HepG2 (cell line): ENCODE measurements around the gene UTP4. TPM values are rescaled to one million over a fixed set of nuclear protein-coding genes. Genes with fewer than 3 reads are reported as not detected.

Source experiments
- ATAC-seq: fragments of 200-7000 bp; cut with Tn5 transposase; 3 replicates; pipeline ENCODE4 v1.9.1; 2020; ENCODE audit warnings: mild to moderate bottlenecking, moderate library complexity
- BruUV-seq: library from RNA; stranded (reverse); fragments of 400-500 nt; replicated peaks from 2 replicates; lab custom pipeline; 2021; lab: Mats Ljungman, UMichigan
- CTCF ChIA-PET: fragments of 300-600 bp; formaldehyde crosslinking; extraction: SDS; loops from one replicate; lab custom pipeline; 2021; ENCODE audit warnings: low total read pairs, inconsistent platforms, low intra/inter-chr PET ratio; lab: Yijun Ruan, JAX
- POLR2A ChIA-PET: fragments of 350-600 bp; sonication (Branson Sonifier 250); formaldehyde crosslinking; loops from one replicate; lab custom pipeline; 2020; ENCODE audit warnings: antibody characterized with exemption, inconsistent platforms; lab: Yijun Ruan, JAX
- DNase-seq: peaks from one replicate; pipeline ENCODE4 v3.0.0-alpha.2; 2015; ENCODE audit warnings: low spot score
- FAIRE-seq: peaks from 3 replicates; lab custom pipeline; 2011; peaks lifted over from hg19 to GRCh38; lab: Jason Lieb, UNC
- H2AFZ ChIP-seq: one replicate; pipeline ENCODE4 v1.6.1; 2011; ENCODE audit warnings: low read length, inconsistent platforms
- H3K27ac ChIP-seq: fragments of 300-600 bp; 3 replicates; pipeline ENCODE4 v1.8.0; 2011; ENCODE audit warnings: mixed run types, mild to moderate bottlenecking, mixed read lengths, low read length, inconsistent platforms; ENCODE audit not compliant: insufficient read depth; ENCODE audit errors: extremely low read length
- H3K27me3 ChIP-seq, 2 experiments: fragments of 200-600 bp in 1 of 2; 2 replicates in 1 of 2; 3 replicates in 1 of 2; pipeline versions ENCODE4 v1.6.0 to v1.8.0; 2011; ENCODE audit warnings: low read length in 2 of 2, mild to moderate bottlenecking in 2 of 2, moderate library complexity in 2 of 2, inconsistent platforms in 1 of 2; ENCODE audit not compliant: insufficient read depth in 2 of 2, control insufficient read depth in 1 of 2
- H3K36me3 ChIP-seq, 2 experiments: fragments of 200-600 bp in 1 of 2; replicated peaks in 1 of 2; 2 replicates in 1 of 2; 3 replicates in 1 of 2; pipeline versions ENCODE4 v1.5.1 to v1.8.0; 2011; ENCODE audit warnings: low read length in 2 of 2, inconsistent platforms in 1 of 2; ENCODE audit not compliant: insufficient read depth in 2 of 2, control insufficient read depth in 1 of 2
- H3K4me1 ChIP-seq: 2 replicates; pipeline ENCODE4 v1.5.1; 2012; ENCODE audit warnings: low read length, inconsistent platforms; ENCODE audit not compliant: insufficient read depth
- H3K4me2 ChIP-seq: 2 replicates; pipeline ENCODE4 v1.6.0; 2011; ENCODE audit warnings: low read depth, low read length, inconsistent platforms
- H3K4me3 ChIP-seq, 3 experiments: fragments of 200-600 bp in 1 of 3; sonication (generic), shearing (Covaris generic) in 1 of 3; replicated peaks in 1 of 3; 2 replicates each; pipeline ENCODE4 v1.5.1; 2011 to 2016; ENCODE audit warnings: low read length in 3 of 3, inconsistent platforms in 2 of 3, low read depth in 2 of 3, mild to moderate bottlenecking in 2 of 3, control low read depth in 1 of 3, mixed read lengths in 1 of 3; ENCODE audit not compliant: insufficient read depth in 1 of 3
- H3K79me2 ChIP-seq: one replicate; pipeline ENCODE4 v1.6.1; 2011; ENCODE audit warnings: low read length, inconsistent platforms; ENCODE audit not compliant: insufficient read depth
- H3K9ac ChIP-seq: 2 replicates; pipeline ENCODE4 v1.6.0; 2011; ENCODE audit warnings: mild to moderate bottlenecking, low read depth, low read length, inconsistent platforms; ENCODE audit not compliant: insufficient read depth
- H3K9me3 ChIP-seq: 2 replicates; pipeline ENCODE4 v1.5.1; 2012; ENCODE audit warnings: mild to moderate bottlenecking, low read length
- H4K20me1 ChIP-seq: 2 replicates; pipeline ENCODE4 v1.6.0; 2011; ENCODE audit warnings: inconsistent platforms, mild to moderate bottlenecking, low read length, moderate library complexity; ENCODE audit not compliant: insufficient read depth
- HIVEP1 ChIP-seq: sonication (generic); formaldehyde crosslinking; IDR thresholded peaks from 2 replicates; pipeline ENCODE4 v1.4.0; 2020; ENCODE audit warnings: mild to moderate bottlenecking, missing genetic modification reagents
- NFYC ChIP-seq: IDR thresholded peaks from 2 replicates; pipeline ENCODE4 v1.6.1; 2016; ENCODE audit warnings: missing genetic modification reagents, missing compliant biosample characterization
- NRL ChIP-seq: sonication (generic); formaldehyde crosslinking; IDR thresholded peaks from 2 replicates; pipeline ENCODE4 v1.5.0; 2020; ENCODE audit warnings: missing genetic modification reagents, mild to moderate bottlenecking, moderate library complexity, borderline replicate concordance
- ZNF292 ChIP-seq: sonication (generic); formaldehyde crosslinking; IDR thresholded peaks from 2 replicates; pipeline ENCODE4 v1.8.1; 2022; ENCODE audit warnings: mild to moderate bottlenecking, low read depth, missing genetic modification reagents, borderline replicate concordance
- ZNF552 ChIP-seq: sonication (generic); formaldehyde crosslinking; IDR thresholded peaks from 2 replicates; pipeline ENCODE4 v1.9.0; 2022; ENCODE audit warnings: missing genetic modification reagents, mild to moderate bottlenecking, borderline replicate concordance
- WGBS: methylation state at CpG from one replicate; pipeline ENCODE4 v1.1.6; 2017; ENCODE audit warnings: low lambda C conversion rate; 5-methylcytosine and 5-hydroxymethylcytosine counted together
- in situ Hi-C: cut with HindIII; loops from 2 replicates; pipeline ENCODE4 v1.10.0; 2017; ENCODE audit warnings: low pct_unique_long_range_greater_than_20kb; ENCODE audit not compliant: extremely low pct_ligation_motif_present
- intact Hi-C: fragments of 100-400 bp; cut with micrococcal nuclease; formaldehyde crosslinking; loops from one replicate; pipeline ENCODE4 v1.10.0; 2022; ENCODE audit not compliant: unreplicated experiment
- polyA plus RNA-seq, 8 experiments: library from polyadenylated mRNA; depleted of rRNA in 3 of 8; stranded (reverse) in 7 of 8; unstranded in 1 of 8; fragments of >200 nt; fragmentation: Illumina TruSeq in 4 of 8; extraction: Trizol in 4 of 8; gene quantifications; 2 replicates each; pipeline versions ENCODE4 v1.2.1 to v1.2.3, GENCODE V29; 2011 to 2016; ENCODE audit warnings: low read depth in 4 of 8, missing spikeins in 1 of 8, mixed read lengths in 1 of 8; ENCODE audit not compliant: insufficient read depth in 1 of 8
- total RNA-seq, 5 experiments: library from RNA; depleted of rRNA; stranded (reverse); fragments of >200 nt; fragmentation: Illumina TruSeq; extraction: Trizol; gene quantifications; 2 replicates each; pipeline ENCODE4 v1.2.3, GENCODE V29; 2016; ENCODE audit warnings: low read depth in 1 of 5
- TF ChIP-seq, protein P1 (sequence below): sonication (generic); formaldehyde crosslinking; IDR thresholded peaks from 2 replicates; pipeline ENCODE4 v1.4.0; 2020; ENCODE audit warnings: missing genetic modification reagents
- TF ChIP-seq, protein P2 (sequence below): sonication (generic); formaldehyde crosslinking; IDR thresholded peaks from 2 replicates; pipeline ENCODE4 v1.5.0; 2020; ENCODE audit warnings: missing genetic modification reagents

Gene UTP4
- total and polyA plus RNA-seq, 2 of the 13 experiments (the other 11 are each of a cell fraction or from before 2014, with no cell fraction given): 30.0 to 85.8 TPM

- DNase-seq: no peak
- in situ Hi-C loops (loop anchor here (25.0 kb wide), 1 partner anchor 400 kb away; no protein-coding TSS in a partner anchor), intact Hi-C loops (no loop called here)
- Histone ChIP-seq H3K9ac (no peak overlapping the region), H4K20me1 (no peaks in the 10 kb centered on the region), H3K27ac (no peak overlapping the region), H3K27me3 (no peaks in the 10 kb centered on the region), H3K36me3 (peaks cover 0 to 5% of the 10 kb centered on the region in 2 experiments; a peak in 2 of 5 replicates), H3K9me3 (no peaks in the 10 kb centered on the region), H3K4me3 (no peak overlapping the region), H3K4me2 (no peak overlapping the region), H3K79me2 (no peaks in the 10 kb centered on the region), H2AFZ (no peak overlapping the region), H3K4me1 (peaks cover 1% of the 10 kb centered on the region; the same call in 1 of the 2 replicates)
- no TSS peak for BruUV-seq
- TF ChIP-seq HIVEP1 (CRISPR knock-in tag) (no peak), NFYC (CRISPR knock-in tag) (no peak), NRL (no peak), ZNF552 (CRISPR knock-in tag) (no peak), ZNF292 (no peak)
- TF ChIP-seq, protein P1, sequence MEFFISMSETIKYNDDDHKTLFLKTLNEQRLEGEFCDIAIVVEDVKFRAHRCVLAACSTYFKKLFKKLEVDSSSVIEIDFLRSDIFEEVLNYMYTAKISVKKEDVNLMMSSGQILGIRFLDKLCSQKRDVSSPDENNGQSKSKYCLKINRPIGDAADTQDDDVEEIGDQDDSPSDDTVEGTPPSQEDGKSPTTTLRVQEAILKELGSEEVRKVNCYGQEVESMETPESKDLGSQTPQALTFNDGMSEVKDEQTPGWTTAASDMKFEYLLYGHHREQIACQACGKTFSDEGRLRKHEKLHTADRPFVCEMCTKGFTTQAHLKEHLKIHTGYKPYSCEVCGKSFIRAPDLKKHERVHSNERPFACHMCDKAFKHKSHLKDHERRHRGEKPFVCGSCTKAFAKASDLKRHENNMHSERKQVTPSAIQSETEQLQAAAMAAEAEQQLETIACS (CRISPR knock-in tag): no peak
- TF ChIP-seq, protein P2, sequence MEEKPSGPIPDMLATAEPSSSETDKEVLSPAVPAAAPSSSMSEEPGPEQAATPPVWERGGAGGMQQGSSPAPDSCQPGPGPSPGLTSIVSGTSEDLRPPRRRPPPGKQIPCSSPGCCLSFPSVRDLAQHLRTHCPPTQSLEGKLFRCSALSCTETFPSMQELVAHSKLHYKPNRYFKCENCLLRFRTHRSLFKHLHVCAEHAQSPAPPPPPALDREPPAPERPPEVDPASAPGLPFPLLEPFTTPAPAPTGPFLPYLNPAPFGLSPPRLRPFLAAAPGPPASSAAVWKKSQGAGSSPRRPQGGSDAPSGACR (CRISPR knock-in tag): no peak
- POLR2A ChIA-PET: interaction anchor here (0.8 to 1.0 kb wide), 2 partner anchors 17 to 21 kb away, joined by 3 read pairs; partner anchors contain the start of gene UTP4
- WGBS: 99% methylated on average over 5 of the region's 5 CpGs
- no peak for ATAC-seq
- no peak for FAIRE-seq
- CTCF ChIA-PET: interaction anchor here (0.6 to 1.2 kb wide), 4 partner anchors 12 to 457 kb away, joined by 3 to 4 read pairs (median 4); no protein-coding TSS in a partner anchor
Measured at GRCh38 chr16:69111876-69112230, 20.6 kb upstream of the UTP4 start.
